Trophoblast cell (in vitro differentiated cells and primary cell): ENCODE data around the gene MIS18A.

Source experiments
- DNase-seq, 2 donors: peaks; one replicate each; pipeline ENCODE4 v3.0.0-alpha.2; 2016
- H2AFZ ChIP-seq: 2 replicates; pipeline ENCODE4 v1.6.1; 2013; ENCODE audit warnings: low read length, moderate library complexity, mild to moderate bottlenecking; ENCODE audit not compliant: insufficient read depth, poor library complexity
- H2AK5ac ChIP-seq: 2 replicates; pipeline ENCODE4 v1.6.1; 2013; ENCODE audit warnings: mild to moderate bottlenecking, low read length
- H2BK120ac ChIP-seq: 2 replicates; pipeline ENCODE4 v1.6.1; 2013; ENCODE audit warnings: low read length, mild to moderate bottlenecking, moderate library complexity; ENCODE audit not compliant: insufficient read depth, poor library complexity
- H2BK12ac ChIP-seq: 2 replicates; pipeline ENCODE4 v1.6.1; 2013; ENCODE audit warnings: mild to moderate bottlenecking, low read length, moderate library complexity
- H2BK5ac ChIP-seq: 2 replicates; pipeline ENCODE4 v1.6.1; 2013; ENCODE audit warnings: low read length, low read depth, moderate library complexity, mild to moderate bottlenecking; ENCODE audit not compliant: poor library complexity
- H3K14ac ChIP-seq: 2 replicates; pipeline ENCODE4 v1.6.1; 2013; ENCODE audit warnings: mild to moderate bottlenecking, low read length
- H3K18ac ChIP-seq: 2 replicates; pipeline ENCODE4 v1.6.1; 2013; ENCODE audit warnings: mild to moderate bottlenecking, low read length
- H3K23ac ChIP-seq: 2 replicates; pipeline ENCODE4 v1.6.1; 2013; ENCODE audit warnings: low read length
- H3K27ac ChIP-seq: 2 replicates; pipeline ENCODE4 v1.5.1; 2013; ENCODE audit warnings: low read depth, mild to moderate bottlenecking, inconsistent platforms, low read length, moderate library complexity
- H3K27me3 ChIP-seq: 2 replicates; pipeline ENCODE4 v1.6.1; 2013; ENCODE audit warnings: inconsistent platforms, mild to moderate bottlenecking, low read length, moderate library complexity; ENCODE audit not compliant: insufficient read depth
- H3K36me3 ChIP-seq, 2 experiments: 1 replicate in 1 of 2; 2 replicates in 1 of 2; pipeline ENCODE4 v1.6.1; 2013; ENCODE audit warnings: low read length in 2 of 2, mild to moderate bottlenecking in 2 of 2, moderate library complexity in 1 of 2; ENCODE audit not compliant: insufficient read depth in 2 of 2, control insufficient read depth in 1 of 2
- H3K4ac ChIP-seq: 2 replicates; pipeline ENCODE4 v1.6.1; 2013; ENCODE audit warnings: low read depth, mild to moderate bottlenecking, low read length, moderate library complexity
- H3K4me1 ChIP-seq, 2 experiments: 1 replicate in 1 of 2; 2 replicates in 1 of 2; pipeline ENCODE4 v1.6.1; 2013; ENCODE audit warnings: low read length in 2 of 2, mild to moderate bottlenecking in 2 of 2, moderate library complexity in 1 of 2; ENCODE audit not compliant: insufficient read depth in 2 of 2, control insufficient read depth in 1 of 2
- H3K4me2 ChIP-seq: 2 replicates; pipeline ENCODE4 v1.6.1; 2013; ENCODE audit warnings: inconsistent platforms, mild to moderate bottlenecking, low read length, moderate library complexity
- H3K4me3 ChIP-seq: 2 replicates; pipeline ENCODE4 v1.5.1; 2013; ENCODE audit warnings: mild to moderate bottlenecking, low read depth, low read length, inconsistent platforms
- H3K79me1 ChIP-seq: one replicate; pipeline ENCODE4 v1.6.1; 2013; ENCODE audit warnings: low read length
- H3K79me2 ChIP-seq: 2 replicates; pipeline ENCODE4 v1.6.1; 2013; ENCODE audit warnings: low read length, mild to moderate bottlenecking; ENCODE audit not compliant: control insufficient read depth, insufficient read depth, poor library complexity
- H3K9ac ChIP-seq: 2 replicates; pipeline ENCODE4 v1.6.1; 2013; ENCODE audit warnings: mild to moderate bottlenecking, low read length
- H3K9me3 ChIP-seq: 2 replicates; pipeline ENCODE4 v1.6.1; 2013; ENCODE audit warnings: low read depth, mild to moderate bottlenecking, control low read depth, inconsistent platforms, low read length; ENCODE audit not compliant: insufficient read depth
- H4K12ac ChIP-seq: 2 replicates; pipeline ENCODE4 v1.6.1; 2013; ENCODE audit warnings: low read depth, mild to moderate bottlenecking, low read length, moderate library complexity
- H4K8ac ChIP-seq: 2 replicates; pipeline ENCODE4 v1.6.1; 2013; ENCODE audit warnings: low read depth, mild to moderate bottlenecking, low read length, moderate library complexity
- H4K91ac ChIP-seq: one replicate; pipeline ENCODE4 v1.6.1; 2013; ENCODE audit warnings: low read depth, mild to moderate bottlenecking, low read length, moderate library complexity
- WGBS: extraction: QIAGEN DNeasy Blood & Tissue Kit; methylation state at CpG from one replicate; pipeline ENCODE4 v1.1.7; 2013; ENCODE audit warnings: missing lambda C conversion rate; ENCODE audit not compliant: insufficient read length, insufficient coverage; ENCODE audit errors: extremely low coverage; 5-methylcytosine and 5-hydroxymethylcytosine counted together

The MIS18A gene

GRCh38 chr21:32298148-32298559 is 19.3 kb upstream of the MIS18A start:
- H3K4ac ChIP-seq: no peak overlapping the region
- no peak overlapping the region for H2BK12ac ChIP-seq
- no peak overlapping the region for H3K23ac ChIP-seq
- H3K9me3 ChIP-seq: peaks cover 7% of the 10 kb centered on the region
- no peak overlapping the region for H3K18ac ChIP-seq
- peaks cover 0 to 5% of the 10 kb centered on the region in 2 experiments for H3K36me3 ChIP-seq
- H4K8ac ChIP-seq: no peak overlapping the region
- no peak overlapping the region for H2AK5ac ChIP-seq
- no peaks in the 10 kb centered on the region for H3K4me1 ChIP-seq
- H3K4me2 ChIP-seq: no peak overlapping the region
- WGBS: no CpG with 5 or more reads among the region's 6 CpGs
- H3K79me2 ChIP-seq: no peaks in the 10 kb centered on the region
- H3K79me1 ChIP-seq: no peaks in the 10 kb centered on the region
- H3K14ac ChIP-seq: no peak overlapping the region
- H3K9ac ChIP-seq: no peak overlapping the region
- H3K27me3 ChIP-seq: no peaks in the 10 kb centered on the region
- no peak overlapping the region for H2BK120ac ChIP-seq
- H2BK5ac ChIP-seq: no peak overlapping the region
- H2AFZ ChIP-seq: no peak overlapping the region
- H4K12ac ChIP-seq: no peak overlapping the region
- no peak for DNase-seq
- no peak overlapping the region for H3K4me3 ChIP-seq
- no peak overlapping the region for H3K27ac ChIP-seq
- H4K91ac ChIP-seq: no peak overlapping the region

DNA sequence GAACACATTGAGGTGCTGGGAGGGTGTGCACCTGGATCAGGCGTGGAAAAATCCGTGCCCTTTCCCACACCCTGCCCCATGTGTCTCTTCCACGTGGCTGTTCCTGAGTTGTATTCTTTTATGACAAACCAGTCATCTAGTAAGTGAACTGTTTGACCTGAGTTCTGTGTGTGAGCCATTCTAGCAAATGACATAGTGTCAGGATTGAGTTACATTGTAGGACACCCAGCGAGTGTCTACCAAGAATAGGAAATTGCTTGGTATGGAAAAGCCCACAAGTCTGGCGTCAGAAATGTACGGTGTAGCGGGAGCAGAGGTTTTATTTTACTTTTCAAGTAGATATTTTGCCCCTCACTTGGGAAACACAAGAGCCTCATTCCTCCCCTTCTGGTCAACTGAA is 18.6 kb upstream of the MIS18A start:
- no peak overlapping the region for H3K27ac ChIP-seq
- no peak overlapping the region for H4K8ac ChIP-seq
- H3K4me2 ChIP-seq: no peak overlapping the region
- no peaks in the 10 kb centered on the region for H3K79me2 ChIP-seq
- H3K36me3 ChIP-seq: peaks cover 0 to 5% of the 10 kb centered on the region in 2 experiments
- no peak overlapping the region for H2BK5ac ChIP-seq
- no peak overlapping the region for H4K12ac ChIP-seq
- H3K9me3 ChIP-seq: peaks cover 6% of the 10 kb centered on the region
- H4K91ac ChIP-seq: no peak overlapping the region
- H2AFZ ChIP-seq: no peak overlapping the region
- H3K27me3 ChIP-seq: no peaks in the 10 kb centered on the region
- H3K9ac ChIP-seq: no peak overlapping the region
- no peak overlapping the region for H3K18ac ChIP-seq
- H3K4me3 ChIP-seq: no peak overlapping the region
- no peak for DNase-seq
- H2AK5ac ChIP-seq: no peak overlapping the region
- H3K4ac ChIP-seq: no peak overlapping the region
- no peak overlapping the region for H3K14ac ChIP-seq
- H2BK12ac ChIP-seq: no peak overlapping the region
- no peaks in the 10 kb centered on the region for H3K79me1 ChIP-seq
- no peak overlapping the region for H3K23ac ChIP-seq
- H3K4me1 ChIP-seq: no peaks in the 10 kb centered on the region
- no CpG with 5 or more reads among the region's 7 CpGs for WGBS
- no peak overlapping the region for H2BK120ac ChIP-seq

GRCh38 chr21:32285476-32285875 is 6.6 kb upstream of the MIS18A start:
- no peak overlapping the region for H4K12ac ChIP-seq
- H2BK12ac ChIP-seq: no peak overlapping the region

DNA sequence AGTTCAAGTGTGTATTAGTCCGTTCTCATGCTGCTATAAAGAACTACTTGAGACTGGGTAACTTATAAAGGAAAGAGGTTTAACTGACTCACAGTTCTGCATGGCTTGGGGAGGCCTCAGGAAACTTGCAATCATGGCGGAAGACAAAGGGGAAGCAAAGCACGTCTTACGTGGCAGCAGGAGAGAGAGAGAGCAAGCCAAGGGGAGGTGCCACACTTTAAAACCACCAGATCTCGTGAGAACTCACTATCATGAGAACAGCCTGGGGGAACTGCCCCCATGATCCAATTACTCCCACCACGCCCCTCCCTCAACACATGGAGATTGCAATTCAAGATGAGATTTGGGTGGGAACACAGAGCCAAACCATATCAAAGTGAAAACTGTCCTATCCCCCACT is 4.1 kb upstream of the MIS18A start:
- H4K12ac ChIP-seq: no peak overlapping the region
- WGBS: no CpG with 5 or more reads among the region's 6 CpGs

More at GRCh38 chr21:32285476-32285875, 6.6 kb upstream of the MIS18A start:
- Histone ChIP-seq H3K4me2 (no peak overlapping the region), H3K23ac (no peak overlapping the region), H3K9me3 (no peaks in the 10 kb centered on the region), H3K9ac (no peak overlapping the region), H3K4me3 (no peak overlapping the region), H2BK5ac (no peak overlapping the region), H3K36me3 (no peaks in the 10 kb centered on the region), H3K79me1 (no peaks in the 10 kb centered on the region), H3K4me1 (no peaks in the 10 kb centered on the region), H4K91ac (no peak overlapping the region), H3K27me3 (no peaks in the 10 kb centered on the region), H2BK120ac (no peak overlapping the region), H3K14ac (no peak overlapping the region), H3K27ac (no peak overlapping the region), H2AK5ac (no peak overlapping the region), H3K18ac (no peak overlapping the region), H3K4ac (no peak overlapping the region), H4K8ac (no peak overlapping the region), H3K79me2 (no peaks in the 10 kb centered on the region), H2AFZ (no peak overlapping the region)
- no CpG with 5 or more reads among the region's 4 CpGs for WGBS
- no peak for DNase-seq

More for the DNA sequence above, 4.1 kb upstream of the MIS18A start:
- Histone ChIP-seq H3K14ac (no peak overlapping the region), H2BK5ac (no peak overlapping the region), H3K4me2 (no peak overlapping the region), H3K4ac (no peak overlapping the region), H3K27me3 (no peaks in the 10 kb centered on the region), H3K9ac (no peak overlapping the region), H2AFZ (no peak overlapping the region), H4K8ac (no peak overlapping the region), H3K79me2 (peaks cover 3% of the 10 kb centered on the region), H3K36me3 (no peaks in the 10 kb centered on the region), H3K79me1 (peaks cover 6% of the 10 kb centered on the region), H2BK120ac (no peak overlapping the region), H2BK12ac (no peak overlapping the region), H4K91ac (no peak overlapping the region), H3K4me3 (no peak overlapping the region), H3K9me3 (no peaks in the 10 kb centered on the region), H2AK5ac (no peak overlapping the region), H3K27ac (no peak overlapping the region), H3K18ac (no peak overlapping the region), H3K23ac (no peak overlapping the region), H3K4me1 (peaks cover 3 to 5% of the 10 kb centered on the region in 2 experiments)
- DNase-seq: no peak
